ENCODE results near the gene MBD6.

DNA sequence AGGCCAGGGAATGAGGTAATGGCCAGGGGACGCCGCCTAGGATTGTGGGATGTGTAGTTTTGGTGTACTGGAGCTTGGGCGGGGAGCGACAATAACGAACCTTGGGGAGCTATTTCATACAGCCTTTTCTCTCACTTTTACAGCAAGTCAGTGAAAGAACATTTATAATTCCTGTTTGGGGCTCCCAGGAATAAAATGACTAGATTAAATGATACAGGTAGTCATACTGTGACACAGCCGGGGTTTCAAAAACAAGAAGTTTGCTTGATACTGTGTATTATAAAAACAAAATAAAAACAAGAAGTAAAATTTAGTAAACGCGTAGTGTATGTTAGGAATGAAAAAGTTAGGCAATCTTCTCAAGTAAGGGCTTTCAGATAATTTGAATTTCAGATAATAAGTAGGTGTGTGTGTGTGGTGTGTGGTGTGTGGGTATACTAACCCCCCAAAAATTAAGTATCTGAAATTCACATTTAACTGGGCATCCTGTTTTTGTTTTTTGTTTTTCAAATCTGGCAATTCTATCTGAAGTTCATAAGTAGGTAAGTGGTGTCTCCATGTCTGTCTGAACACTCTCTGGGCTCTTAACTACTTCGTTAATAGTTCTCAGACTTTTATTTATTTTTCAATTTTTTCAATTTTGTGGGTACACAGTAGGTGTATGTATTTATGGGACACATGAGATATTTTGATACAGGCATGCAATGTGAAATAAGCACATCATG, 24.8 kb downstream of the MBD6 start:
- TF ChIP-seq CTCF (conservative IDR thresholded peaks at IDR 0.05; ENCODE audit: low read length), result no peak
- TF ChIP-seq EZH2phosphoT487 (IDR thresholded peaks at IDR 0.05; ENCODE audit: borderline replicate concordance, low read depth, low read length), result no peak

Measured in OCI-LY7 (cell line).